Spinal cord (tissue), 10 donors: ENCODE results near the gene FADS2. TPM values are rescaled to one million over a fixed set of nuclear protein-coding genes. Genes with fewer than 3 reads are reported as not detected.
"Not testable (repeated sequence)": the region's sequence is repeated elsewhere in the genome, so short reads cannot be mapped to it uniquely, and the experiment has no call there.

ENCODE experiments used
- DNase-seq, 6 donors: peaks; one replicate each; pipeline versions ENCODE4 v3.0.0 to v3.0.0-alpha.2; 2013 to 2015; ENCODE audit warnings: low spot score in 6 of 6, low read depth in 4 of 6
- H3K27ac ChIP-seq: one replicate; pipeline ENCODE4 v1.5.1; 2013; ENCODE audit warnings: low read depth, low read length, control low read depth
- H3K27me3 ChIP-seq: one replicate; pipeline ENCODE4 v1.6.1; 2013; ENCODE audit warnings: low read length; ENCODE audit not compliant: control insufficient read depth, insufficient read depth
- H3K36me3 ChIP-seq: one replicate; pipeline ENCODE4 v1.6.1; 2013; ENCODE audit warnings: low read length; ENCODE audit not compliant: control insufficient read depth, insufficient read depth
- H3K4me1 ChIP-seq: one replicate; pipeline ENCODE4 v1.6.1; 2013; ENCODE audit warnings: low read length; ENCODE audit not compliant: control insufficient read depth, insufficient read depth
- H3K4me3 ChIP-seq: one replicate; pipeline ENCODE4 v1.5.1; 2013; ENCODE audit warnings: low read depth, low read length, control low read depth
- H3K9me3 ChIP-seq: one replicate; pipeline ENCODE4 v1.6.1; 2013; ENCODE audit warnings: low read length; ENCODE audit not compliant: control insufficient read depth, insufficient read depth
- WGBS: methylation state at CpG from one replicate; pipeline ENCODE4 v1.1.5; 2013; ENCODE audit warnings: missing lambda C conversion rate; ENCODE audit not compliant: insufficient coverage; 5-methylcytosine and 5-hydroxymethylcytosine counted together
- polyA plus RNA-seq, 2 donors: library from polyadenylated mRNA; unstranded; fragments of 120-200 nt; gene quantifications; one replicate each; pipeline ENCODE4 v1.2.1, GENCODE V29; 2013; ENCODE audit not compliant: insufficient read length in 2 of 2
- total RNA-seq, 2 donors: library from RNA; depleted of rRNA in 1 of 2; stranded (reverse); fragments of 120-200 nt in 1 of 2; fragments of >200 nt in 1 of 2; gene quantifications; one replicate each; pipeline versions ENCODE4 v1.2.3 to v1.2.4, GENCODE V29; 2013 to 2014
- donor health status: healthy.

Gene FADS2
- total and polyA plus RNA-seq, 4 donors: 125 to 452 (median 293) TPM

GRCh38 chr11:61872935-61873565 lies 45.0 kb downstream of the FADS2 start:
- H3K27me3 ChIP-seq: no peaks in the 10 kb centered on the region
- no peaks in the 10 kb centered on the region for H3K9me3 ChIP-seq
- 76% methylated on average over 15 of the region's 20 CpGs for WGBS
- H3K27ac ChIP-seq: no peak overlapping the region
- peaks cover 38% of the 10 kb centered on the region for H3K4me1 ChIP-seq
- no peak for DNase-seq
- peaks cover 56% of the 10 kb centered on the region for H3K36me3 ChIP-seq
- H3K4me3 ChIP-seq: no peak overlapping the region

DNA sequence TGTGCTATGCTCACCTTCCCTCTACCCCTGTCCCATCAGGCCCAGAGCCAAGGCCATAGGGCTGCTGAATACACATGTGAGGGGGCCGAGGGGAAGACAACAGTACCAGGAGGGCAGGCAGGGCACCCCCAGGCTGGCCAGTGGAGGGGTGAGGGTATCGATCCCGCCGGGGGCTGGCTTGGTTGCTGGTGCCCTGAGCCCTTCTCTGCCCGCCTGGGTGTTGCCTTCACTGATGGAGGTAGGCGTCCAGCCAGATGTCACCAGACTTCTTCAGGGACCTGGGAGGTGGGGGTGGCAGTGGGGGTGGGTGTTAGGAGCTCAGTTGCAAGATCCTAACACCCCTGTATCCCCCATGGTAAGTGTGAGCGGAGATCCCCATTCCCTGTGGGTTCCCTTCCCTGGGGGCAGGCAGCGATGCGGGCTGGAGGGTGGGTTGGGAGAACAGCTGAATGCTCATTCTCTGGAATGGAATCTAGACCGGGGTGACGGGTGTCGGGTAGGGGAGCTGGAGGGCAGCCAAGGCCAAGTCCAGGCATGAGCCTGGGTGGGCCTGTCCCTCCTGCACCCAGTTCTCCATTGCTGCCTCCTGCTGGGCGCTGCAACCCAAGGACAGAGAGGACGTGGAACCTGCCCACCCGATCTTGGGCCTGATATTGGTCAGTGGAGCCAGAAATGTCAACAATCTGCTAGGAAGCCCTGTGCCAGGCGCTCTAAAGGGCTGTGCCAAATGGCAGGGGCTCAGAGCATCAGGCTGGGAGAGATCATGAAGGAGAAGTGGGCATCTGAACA lies 45.7 kb downstream of the FADS2 start:
- Histone ChIP-seq H3K9me3 (no peaks in the 10 kb centered on the region), H3K36me3 (peaks cover 61% of the 10 kb centered on the region), H3K4me3 (no peak overlapping the region), H3K27ac (no peak overlapping the region), H3K27me3 (no peaks in the 10 kb centered on the region), H3K4me1 (peaks cover 35% of the 10 kb centered on the region)
- WGBS: 85% methylated on average over 14 of the region's 16 CpGs
- peak in 1 of 6 donors; percentile 43 for DNase-seq

GRCh38 chr11:61874377-61874809 lies 46.3 kb downstream of the FADS2 start:
- H3K4me1 ChIP-seq: peaks cover 30% of the 10 kb centered on the region
- DNase-seq: no peak
- H3K27ac ChIP-seq: no peak overlapping the region
- H3K27me3 ChIP-seq: no peaks in the 10 kb centered on the region
- no peaks in the 10 kb centered on the region for H3K9me3 ChIP-seq
- peaks cover 62% of the 10 kb centered on the region for H3K36me3 ChIP-seq
- no peak overlapping the region for H3K4me3 ChIP-seq
- WGBS: 83% methylated on average over 10 of the region's 12 CpGs

DNA sequence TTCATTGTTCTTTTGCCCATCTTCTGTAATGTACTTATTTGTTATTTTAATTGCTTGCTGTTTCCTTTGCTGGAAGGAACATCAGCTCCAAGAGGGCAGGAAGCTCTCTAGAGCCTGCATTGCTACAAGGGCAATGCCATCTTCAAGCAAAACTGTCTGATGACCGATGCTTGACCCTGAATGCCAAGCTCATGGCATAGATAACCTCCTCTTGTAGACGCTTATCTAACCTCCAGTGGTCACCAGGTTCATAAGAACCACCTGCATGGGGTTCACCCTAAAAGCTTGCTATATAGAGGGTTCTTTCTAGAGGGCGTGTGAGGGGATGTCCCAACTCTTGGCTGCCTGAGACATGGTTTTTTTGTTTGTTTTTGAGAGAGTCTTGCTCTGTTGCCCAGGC lies 46.8 kb downstream of the FADS2 start:
- H3K27me3 ChIP-seq: no peaks in the 10 kb centered on the region
- no peak for DNase-seq
- no peak overlapping the region for H3K4me3 ChIP-seq
- H3K9me3 ChIP-seq: no peaks in the 10 kb centered on the region
- H3K36me3 ChIP-seq: peaks cover 67% of the 10 kb centered on the region
- peaks cover 25% of the 10 kb centered on the region for H3K4me1 ChIP-seq
- 78% methylated on average over 1 of the region's 3 CpGs for WGBS
- no peak overlapping the region for H3K27ac ChIP-seq

GRCh38 chr11:61875698-61876097 lies 47.6 kb downstream of the FADS2 start:
- Histone ChIP-seq H3K4me3 (no peak overlapping the region), H3K36me3 (peaks cover 70% of the 10 kb centered on the region), H3K4me1 (peaks cover 17% of the 10 kb centered on the region), H3K27ac (no peak overlapping the region), H3K27me3 (no peaks in the 10 kb centered on the region), H3K9me3 (no peaks in the 10 kb centered on the region)
- no peak for DNase-seq
- 96% methylated on average over 11 of the region's 14 CpGs for WGBS

DNA sequence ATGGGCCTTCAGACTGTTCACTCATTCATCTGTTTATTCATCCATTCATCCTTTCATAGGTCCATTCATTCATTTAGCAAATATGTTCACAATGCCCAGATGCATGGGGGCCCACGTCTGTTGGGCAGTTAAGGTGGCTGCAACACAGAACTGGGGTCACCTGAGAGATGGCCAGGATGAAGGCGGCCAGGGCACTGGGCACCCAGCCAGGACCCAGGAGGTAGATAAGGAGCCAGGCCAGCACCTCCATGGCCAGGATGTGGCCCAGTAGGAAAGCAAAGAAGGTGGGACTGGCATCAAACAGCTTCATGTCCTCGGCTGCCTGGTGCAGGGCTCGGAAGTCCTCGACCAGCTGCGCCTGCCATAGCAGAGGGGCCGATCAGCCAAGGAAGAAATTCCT lies 51.1 kb downstream of the FADS2 start:
- H3K4me3 ChIP-seq: no peak overlapping the region
- WGBS: 68% methylated on average over 3 of the region's 7 CpGs
- H3K36me3 ChIP-seq: peaks cover 63% of the 10 kb centered on the region

DNA sequence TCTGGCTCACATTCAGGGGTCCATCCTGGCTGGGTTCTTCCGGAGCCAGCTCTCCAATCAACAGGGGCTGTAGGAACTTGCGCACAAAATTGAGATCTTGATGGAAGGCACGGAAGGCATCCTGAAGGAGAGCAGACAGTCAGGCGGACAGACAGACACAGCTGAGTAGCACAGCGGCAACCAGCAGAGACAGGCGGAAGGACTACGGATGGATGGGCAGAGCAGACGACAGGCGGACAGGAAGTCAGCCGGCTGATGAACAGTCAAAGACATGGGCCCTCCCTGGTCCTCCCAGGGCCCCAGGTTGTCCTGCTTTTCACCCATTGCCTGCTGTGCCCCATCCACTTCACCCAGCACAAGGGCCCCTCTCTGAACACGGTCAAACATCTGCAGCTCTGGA lies 51.9 kb downstream of the FADS2 start:
- Histone ChIP-seq H3K9me3 (no peaks in the 10 kb centered on the region), H3K36me3 (peaks cover 66% of the 10 kb centered on the region), H3K4me1 (no peaks in the 10 kb centered on the region), H3K27ac (no peak overlapping the region), H3K4me3 (no peak overlapping the region), H3K27me3 (no peaks in the 10 kb centered on the region)
- no peak for DNase-seq
- WGBS: 85% methylated on average over 11 of the region's 11 CpGs

More for the DNA sequence above, 51.1 kb downstream of the FADS2 start:
- Histone ChIP-seq H3K4me1 (peaks cover 2% of the 10 kb centered on the region), H3K9me3 (no peaks in the 10 kb centered on the region), H3K27me3 (no peaks in the 10 kb centered on the region), H3K27ac (no peak overlapping the region)
- no peak for DNase-seq

DNA sequence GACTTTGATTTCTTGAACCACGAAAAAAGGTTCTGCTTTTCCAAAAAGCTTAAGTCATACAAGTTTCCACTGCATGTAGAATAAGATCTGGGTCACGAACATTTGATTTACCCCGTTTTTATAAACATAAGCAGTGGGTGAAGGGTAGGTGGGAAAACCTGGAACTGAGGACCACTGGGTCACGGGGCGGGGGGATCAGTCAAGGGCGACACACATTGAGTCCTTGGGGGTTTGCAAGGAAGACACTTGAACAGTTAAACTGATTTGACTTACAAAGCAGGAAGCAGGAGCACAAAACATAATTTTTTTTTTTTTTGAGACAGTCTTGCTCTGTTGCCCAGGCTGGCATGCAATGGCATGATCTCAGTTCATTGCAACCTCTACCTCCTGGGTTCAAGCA lies 52.4 kb downstream of the FADS2 start:
- Histone ChIP-seq H3K4me3 (no peak overlapping the region), H3K27me3 (no peaks in the 10 kb centered on the region), H3K9me3 (no peaks in the 10 kb centered on the region), H3K4me1 (no peaks in the 10 kb centered on the region), H3K27ac (no peak overlapping the region), H3K36me3 (peaks cover 67% of the 10 kb centered on the region)
- no peak for DNase-seq
- WGBS: 73% methylated on average over 5 of the region's 6 CpGs

GRCh38 chr11:61881397-61881796 lies 53.3 kb downstream of the FADS2 start:
- WGBS: 73% methylated on average over 2 of the region's 3 CpGs
- Histone ChIP-seq H3K9me3 (no peaks in the 10 kb centered on the region), H3K27ac (no peak overlapping the region), H3K27me3 (no peaks in the 10 kb centered on the region), H3K4me3 (no peak overlapping the region), H3K4me1 (no peaks in the 10 kb centered on the region), H3K36me3 (peaks cover 65% of the 10 kb centered on the region)
- DNase-seq: no peak

GRCh38 chr11:61882267-61882666 lies 54.2 kb downstream of the FADS2 start:
- H3K36me3 ChIP-seq: peaks cover 60% of the 10 kb centered on the region
- WGBS: 93% methylated on average over 2 of the region's 3 CpGs
- not testable (repeated sequence) for H3K27me3 ChIP-seq, H3K4me3 ChIP-seq, H3K9me3 ChIP-seq, H3K27ac ChIP-seq, H3K4me1 ChIP-seq, DNase-seq
